ENCODE data around the gene DAD1.
A peak's percentile ranks its signal among the peaks of the same experiment; 100 is the strongest.
"Not testable (repeated sequence)": the region's sequence is repeated elsewhere in the genome, so short reads cannot be mapped to it uniquely, and the experiment has no call there.

The DAD1 gene

DNA sequence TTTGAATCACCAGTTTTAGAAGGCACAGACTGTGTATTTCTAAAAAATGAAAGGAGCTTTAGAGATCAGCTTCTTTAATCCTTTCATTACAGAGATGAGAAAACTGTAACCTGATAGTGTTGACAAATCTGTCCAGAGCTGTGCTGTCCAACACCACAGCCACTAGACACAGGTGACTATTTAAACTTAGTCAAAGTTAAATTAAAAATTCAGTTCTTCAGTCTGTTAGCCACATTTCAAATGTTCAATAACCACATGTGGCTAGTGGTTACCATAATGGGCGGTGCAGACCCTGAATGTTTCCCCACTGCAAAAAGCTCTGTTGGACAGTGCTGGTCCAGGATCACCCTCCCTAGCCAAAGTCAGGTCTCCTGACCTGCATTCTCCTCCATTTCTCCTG is 21.6 kb downstream of the DAD1 start:
- no peak for DNase-seq (ENCODE audit: low read depth, low spot score)

DNA sequence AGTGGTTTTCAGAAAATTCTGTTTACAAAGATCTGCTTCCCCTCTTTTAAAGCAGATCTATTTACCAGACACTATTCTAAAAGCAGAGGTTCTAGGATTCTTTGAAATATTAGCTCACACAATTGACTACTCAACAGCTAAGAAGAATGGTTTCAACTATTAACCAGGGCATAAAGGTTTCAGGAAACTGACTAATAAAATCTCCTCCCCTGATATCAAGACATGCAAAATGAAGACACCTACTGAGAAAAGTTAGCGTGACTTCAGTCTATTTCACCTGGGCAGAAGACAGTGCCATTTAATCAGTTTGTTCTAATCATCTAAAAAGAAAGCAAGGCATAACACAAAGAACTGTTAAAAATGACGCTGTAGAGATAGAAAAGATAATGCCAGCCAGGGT is 22.2 kb downstream of the DAD1 start:
- DNase-seq (ENCODE audit: low read depth, low spot score), result no peak

DNA sequence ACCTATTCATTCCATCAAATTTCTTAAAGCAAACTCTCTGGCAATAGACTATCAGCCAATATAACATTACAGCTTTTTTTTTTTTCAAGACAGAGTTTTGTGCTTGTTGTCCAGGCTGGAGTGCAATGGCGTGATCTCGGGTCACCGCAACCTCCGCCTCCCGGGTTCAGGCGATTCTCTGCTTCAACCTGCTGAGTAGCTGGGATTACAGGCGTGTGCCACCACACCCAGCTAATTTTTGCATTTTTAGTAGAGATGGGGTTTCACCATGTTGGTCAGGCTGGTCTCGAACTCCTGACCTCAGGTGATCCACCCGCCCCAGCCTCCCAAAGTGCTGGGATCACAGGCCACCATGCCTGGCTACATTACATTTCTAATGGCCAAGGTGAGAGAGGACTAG is 22.8 kb downstream of the DAD1 start:
- not testable (repeated sequence) for DNase-seq (ENCODE audit: low read depth, low spot score)

DNA sequence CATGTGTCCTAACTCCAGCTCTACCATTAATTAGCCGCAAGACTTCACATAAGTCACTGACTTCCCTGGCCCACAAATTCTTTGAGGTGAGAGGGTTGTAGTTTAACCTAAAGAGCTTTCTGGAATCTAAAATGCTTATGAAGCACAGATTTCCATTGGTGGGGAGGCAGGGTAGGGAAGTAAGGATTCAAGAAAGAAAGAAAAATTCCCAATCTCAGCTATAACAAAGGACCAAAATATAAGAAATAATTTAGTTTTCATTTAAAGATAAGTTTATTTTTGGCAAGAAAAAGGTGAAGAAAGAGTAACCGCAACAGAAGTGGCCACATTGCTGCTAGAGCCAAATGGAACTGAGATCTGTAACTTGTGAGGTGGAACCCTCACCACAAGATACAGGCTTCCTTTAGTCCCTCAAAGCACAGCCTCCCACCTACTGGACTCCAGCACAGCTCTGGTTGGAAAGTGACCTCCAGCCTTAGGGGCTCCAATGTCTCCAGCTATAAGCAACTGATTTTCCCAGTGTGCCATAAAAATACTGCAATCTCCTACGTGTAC is 23.6 kb downstream of the DAD1 start:
- no peak for DNase-seq (ENCODE audit: low read depth, low spot score)

DNA sequence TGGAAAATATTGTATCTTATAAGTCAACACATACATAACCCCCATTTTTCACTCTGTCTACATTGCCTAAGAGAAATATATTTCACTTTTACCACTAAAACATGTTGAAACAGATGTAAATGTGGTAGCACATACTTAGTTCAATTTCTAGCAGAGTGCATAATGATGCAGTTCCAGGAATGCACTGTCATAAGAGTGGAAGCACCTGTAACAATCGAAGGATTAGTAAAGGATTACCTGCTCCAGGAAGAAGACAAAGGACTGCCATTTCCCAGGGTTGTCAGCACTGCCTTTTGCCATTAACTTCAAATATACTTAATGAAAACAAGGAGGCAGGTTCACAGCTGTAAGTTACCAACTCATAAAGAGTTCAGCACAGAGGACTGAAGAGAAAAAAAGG is 24.6 kb downstream of the DAD1 start:
- DNase-seq (ENCODE audit: low read depth, low spot score), result no peak

DNA sequence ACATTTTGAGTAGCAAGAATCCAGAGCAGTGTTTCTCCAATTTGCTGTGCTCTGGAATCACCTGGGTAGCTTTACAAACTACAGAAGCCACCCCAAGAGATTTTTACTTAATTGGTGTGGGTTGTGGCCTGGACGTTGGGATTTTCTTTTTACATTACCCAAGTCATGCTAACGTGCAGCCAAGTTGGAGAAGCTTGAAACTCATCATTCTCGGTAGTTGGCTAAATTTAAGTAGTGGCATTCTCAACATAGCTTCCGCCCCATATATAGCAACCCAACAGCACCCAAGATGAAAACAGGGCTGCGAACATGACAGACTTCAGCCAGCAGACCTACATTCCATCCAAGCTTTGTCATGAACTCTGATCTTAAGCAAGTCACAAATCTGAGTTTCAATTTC is 25.0 kb downstream of the DAD1 start:
- DNase-seq (ENCODE audit: low read depth, low spot score), result no peak

DNA sequence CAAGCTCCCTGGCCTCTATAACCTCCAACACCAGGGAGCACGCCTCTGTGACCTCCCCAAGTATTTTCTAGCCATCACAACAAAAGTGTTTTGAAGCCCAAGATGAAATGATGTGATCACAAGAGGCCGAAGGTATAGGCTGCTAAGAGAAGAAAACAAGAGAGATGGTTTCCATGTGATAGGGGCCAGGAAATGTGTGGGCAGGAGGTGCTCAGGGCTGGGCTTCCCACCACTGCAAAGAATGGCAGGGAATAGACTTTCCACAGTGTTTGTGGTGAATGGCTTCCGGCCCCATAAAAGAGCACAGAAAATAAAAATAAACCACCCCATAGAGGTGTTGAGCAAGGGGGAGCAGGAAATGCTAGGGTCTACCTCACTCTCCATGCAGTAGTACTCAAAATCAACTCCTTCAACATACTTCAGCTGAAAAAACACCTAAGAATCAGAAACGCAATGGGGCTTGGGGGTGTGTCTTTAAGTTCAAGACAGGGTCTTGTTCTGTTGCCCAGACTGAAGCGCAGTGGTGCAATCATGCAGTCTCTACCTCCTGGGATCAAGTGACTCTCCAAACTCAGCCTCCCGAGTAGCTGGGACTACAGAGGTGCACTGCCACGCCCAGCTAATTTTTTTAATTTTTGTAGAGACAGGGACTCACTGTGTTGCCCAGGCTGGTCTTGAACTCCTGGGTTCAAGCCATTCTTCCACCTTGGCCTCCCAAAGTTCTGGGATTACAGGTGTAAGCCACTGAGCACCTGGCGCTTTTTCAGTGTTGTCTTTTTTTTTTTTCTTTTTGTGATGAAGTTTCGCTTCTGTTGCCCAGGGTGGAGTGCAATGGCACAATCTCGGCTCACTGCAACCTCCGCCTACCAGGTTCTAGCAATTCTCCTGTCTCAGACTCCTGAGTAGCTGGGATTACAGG is 27.1 kb downstream of the DAD1 start:
- DNase-seq (ENCODE audit: low read depth, low spot score), result no peak

DNA sequence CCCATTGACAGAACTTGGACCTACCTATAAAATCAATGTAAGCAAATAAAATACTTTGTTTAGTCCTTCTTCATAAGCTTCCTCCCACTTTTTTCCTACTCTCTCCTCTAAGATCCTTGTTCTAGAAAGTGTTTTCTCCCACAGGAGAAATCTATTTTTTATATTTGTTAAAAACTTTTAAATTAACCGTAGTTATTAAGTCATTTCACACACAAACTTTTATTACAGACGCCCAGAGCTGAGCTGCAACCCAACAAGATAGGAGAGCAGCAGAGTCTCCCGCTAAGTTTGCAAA is 27.7 kb downstream of the DAD1 start:
- no peak for DNase-seq (ENCODE audit: low read depth, low spot score)

DNA sequence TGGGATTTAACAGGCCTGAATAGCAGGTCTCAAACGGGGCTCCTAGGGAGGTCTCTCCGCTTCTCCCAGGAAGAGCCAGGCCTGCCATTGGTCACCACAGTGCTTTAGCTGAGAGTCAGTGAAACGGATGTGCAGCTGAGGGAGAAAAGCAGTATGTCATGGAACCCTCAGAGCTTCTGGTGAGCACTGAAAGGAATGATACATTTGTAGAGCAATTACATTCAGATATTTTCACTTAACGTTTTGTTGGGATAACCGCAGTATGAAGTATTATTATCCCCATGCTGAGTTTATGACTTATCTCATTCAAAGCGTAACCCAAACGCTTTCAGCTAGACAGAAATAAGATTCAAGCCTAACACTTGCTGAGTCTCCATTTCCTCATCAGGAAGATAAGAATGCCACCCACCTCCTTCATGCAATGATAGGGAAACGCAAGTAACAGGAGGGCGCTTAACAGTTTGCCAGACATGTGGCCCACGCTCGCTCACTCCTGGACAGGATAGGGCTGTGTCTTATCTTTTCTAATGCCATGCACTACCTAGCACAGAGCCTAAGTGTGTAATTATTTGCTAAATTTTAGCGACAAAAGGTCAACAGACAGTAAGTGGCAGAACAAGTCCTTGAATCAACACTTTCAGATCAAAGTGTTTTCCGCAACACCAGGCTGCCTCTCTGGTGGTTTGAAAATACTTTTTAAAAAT is 28.2 kb downstream of the DAD1 start:
- DNase-seq (ENCODE audit: low read depth, low spot score), result no peak

DNA sequence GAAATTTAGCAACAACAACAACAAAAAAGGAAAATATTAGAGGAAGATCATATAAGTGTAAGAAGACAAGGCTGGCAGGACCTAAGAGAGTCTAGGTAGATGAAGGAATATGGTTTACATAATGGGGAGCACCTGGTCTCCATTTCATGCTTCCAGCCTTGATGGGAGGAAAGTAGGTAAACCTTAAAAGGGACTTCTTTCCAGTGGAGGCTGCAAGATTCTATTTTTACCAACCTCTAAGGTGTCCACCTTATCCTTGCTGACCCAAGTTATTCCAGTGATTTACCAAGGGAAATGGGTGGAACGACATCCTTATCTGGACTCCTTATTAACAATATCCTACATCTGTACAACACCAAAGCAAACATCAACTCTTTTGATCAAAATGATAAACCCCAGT is 30.0 kb downstream of the DAD1 start:
- no peak for DNase-seq (ENCODE audit: low read depth, low spot score)

DNA sequence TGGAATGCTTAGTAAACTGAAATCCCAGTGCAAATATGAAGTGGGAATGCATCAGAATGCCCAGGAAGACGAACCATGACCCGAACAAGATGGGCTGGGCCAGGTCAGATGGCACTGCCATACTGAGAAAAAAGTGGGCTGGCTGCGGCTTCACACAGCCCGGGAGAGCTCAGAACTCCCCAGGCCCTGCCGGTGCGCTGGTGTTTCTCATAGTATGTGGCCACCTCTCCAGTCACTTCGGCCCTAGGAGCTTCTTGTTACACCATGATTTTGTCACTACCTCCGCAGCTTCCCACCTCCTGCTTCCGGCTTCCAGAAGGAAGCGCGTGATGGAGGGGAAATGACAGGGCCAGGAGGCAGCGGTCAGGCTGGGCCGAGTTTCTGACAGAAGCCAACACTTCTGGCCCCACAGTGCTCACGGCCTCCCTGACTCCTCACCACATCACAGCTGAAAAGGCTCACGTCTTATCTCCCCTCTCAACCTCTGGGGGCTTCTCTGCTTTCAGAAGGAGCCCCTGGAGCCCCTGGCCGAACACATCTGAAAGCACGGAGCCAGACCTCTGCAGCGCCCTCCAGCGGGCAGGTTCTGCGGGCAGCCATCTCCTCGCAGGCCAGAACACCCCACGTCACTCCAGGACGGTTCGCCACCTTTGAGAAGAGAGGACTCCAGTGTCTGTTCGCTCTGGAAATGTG is 30.7 kb downstream of the DAD1 start:
- no peak for DNase-seq (ENCODE audit: low read depth, low spot score)

DNA sequence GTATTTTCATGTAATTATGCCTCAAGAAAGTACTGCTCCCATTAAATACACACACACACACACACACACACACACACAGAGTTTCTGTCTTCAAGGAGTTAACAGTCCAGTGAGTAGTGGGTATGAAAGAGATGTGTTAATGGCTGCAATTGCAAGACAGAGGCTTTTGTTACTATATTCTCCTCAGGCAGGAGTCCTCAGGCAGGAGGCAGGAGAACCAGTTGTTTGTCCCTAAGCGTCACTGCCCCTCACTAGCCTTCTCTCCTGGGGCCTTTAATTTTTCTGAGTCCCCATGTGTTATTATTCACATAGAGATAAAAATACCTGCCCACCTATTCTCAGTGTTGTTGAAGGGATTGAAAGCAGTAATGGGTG is 31.2 kb downstream of the DAD1 start:
- DNase-seq (ENCODE audit: low read depth, low spot score), result no peak

DNA sequence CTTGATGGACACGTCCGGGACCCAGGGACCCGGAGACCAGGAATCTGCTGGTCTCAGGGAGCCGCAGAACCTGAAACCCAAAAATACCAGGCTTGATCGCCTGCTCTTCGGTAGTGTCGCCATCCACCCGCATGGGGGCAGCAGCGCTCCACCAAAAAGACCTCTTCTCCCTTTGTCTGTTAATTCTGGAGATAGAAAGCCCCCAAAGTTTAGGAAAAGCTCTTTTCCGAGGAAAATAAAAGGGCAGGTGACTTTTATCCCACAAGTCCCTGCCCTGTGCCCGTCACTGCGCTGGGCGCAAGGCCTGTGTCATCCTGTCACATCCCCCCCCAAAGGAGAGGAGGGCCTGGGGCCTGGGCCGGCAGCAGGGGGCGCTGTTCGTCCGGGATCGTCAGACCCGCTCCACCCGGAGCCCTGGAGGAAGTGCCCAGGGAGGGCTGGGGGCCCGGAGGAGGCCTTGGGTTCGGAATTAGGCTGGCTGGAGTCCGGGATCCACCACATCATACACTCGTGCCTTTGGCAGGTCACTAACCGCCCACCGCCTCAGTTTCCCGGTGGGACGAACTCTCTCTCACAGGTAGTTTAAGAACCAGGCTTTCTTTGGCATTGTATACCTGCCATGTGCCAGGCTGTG is 31.9 kb downstream of the DAD1 start:
- peak; percentile 51 for DNase-seq (ENCODE audit: low read depth, low spot score)

DNA sequence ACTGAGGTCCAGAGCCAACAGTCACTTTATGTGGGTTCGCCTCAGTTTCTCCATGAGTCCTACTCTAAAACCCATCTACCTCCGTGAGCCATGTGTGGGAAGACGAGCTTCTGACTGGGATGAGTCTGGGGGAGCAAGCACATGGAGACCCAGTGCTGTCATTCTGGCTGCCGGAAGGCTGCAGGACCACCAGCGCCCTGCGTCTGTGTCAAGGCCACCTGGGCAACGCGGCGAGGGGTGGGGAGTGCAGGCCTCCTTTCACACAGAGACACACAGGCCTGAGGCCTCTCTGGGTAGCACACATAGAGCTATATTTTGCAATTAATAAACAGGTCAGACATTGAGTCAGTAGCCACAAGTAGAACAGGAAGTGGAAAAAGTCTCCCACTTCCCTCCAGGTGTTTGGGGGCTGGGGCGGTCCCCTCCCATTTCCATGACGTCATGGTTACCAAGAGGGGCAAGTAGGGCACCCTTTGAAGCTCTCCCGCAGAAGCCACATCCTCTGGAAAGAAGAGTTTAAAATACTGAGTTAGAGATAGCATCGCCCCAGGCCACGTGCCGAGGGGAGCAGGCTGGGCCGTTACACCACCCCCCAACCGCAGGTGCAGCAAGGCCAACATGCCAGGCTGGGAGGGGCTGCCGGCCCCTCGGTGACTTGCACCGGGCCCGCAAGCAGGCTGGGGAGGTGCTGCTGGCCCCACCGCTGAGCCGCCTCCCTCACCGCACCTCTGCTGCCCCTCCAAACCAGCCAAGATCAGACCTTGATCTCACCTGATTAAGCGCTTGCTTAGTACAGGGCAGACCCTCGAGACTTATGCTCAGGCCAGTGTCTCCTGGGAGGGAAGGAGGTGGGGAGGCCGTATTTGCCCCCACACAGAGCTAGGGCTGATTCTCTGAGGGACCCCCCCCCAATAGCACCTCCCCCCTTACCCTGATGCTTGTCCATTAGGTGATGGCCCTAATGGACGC is 32.7 kb downstream of the DAD1 start:
- no peak for DNase-seq (ENCODE audit: low read depth, low spot score)

DNA sequence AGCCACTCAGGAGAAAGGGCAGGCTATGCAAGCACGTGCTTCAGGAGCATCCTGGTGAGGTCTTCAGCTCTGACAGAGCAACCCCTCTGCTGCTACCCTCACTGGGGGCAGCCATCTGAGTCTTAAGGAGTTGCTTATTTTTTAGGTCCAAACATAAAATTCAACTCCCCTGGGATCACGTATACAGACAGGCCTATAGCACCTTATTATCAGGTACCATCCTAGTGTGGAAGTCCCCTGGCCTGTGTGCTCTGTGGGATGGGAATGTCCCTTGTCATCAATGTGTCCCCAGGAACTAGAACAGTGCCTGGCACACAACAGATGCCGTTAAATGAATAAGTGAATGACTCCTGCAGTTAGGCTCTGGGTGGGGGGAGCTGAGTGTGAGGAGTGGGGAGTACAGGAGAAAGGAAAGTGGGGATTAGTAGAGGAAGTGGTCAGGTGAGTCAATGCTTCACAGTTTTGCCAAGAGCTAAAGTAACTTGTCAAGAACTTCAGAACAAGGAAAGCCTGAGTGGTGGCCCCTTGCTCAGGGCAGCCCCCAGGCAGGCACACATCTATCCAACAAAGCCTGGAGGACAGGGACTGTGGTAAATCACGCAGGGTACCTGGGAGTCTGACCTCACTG is 33.5 kb downstream of the DAD1 start:
- no peak for DNase-seq (ENCODE audit: low read depth, low spot score)

DNA sequence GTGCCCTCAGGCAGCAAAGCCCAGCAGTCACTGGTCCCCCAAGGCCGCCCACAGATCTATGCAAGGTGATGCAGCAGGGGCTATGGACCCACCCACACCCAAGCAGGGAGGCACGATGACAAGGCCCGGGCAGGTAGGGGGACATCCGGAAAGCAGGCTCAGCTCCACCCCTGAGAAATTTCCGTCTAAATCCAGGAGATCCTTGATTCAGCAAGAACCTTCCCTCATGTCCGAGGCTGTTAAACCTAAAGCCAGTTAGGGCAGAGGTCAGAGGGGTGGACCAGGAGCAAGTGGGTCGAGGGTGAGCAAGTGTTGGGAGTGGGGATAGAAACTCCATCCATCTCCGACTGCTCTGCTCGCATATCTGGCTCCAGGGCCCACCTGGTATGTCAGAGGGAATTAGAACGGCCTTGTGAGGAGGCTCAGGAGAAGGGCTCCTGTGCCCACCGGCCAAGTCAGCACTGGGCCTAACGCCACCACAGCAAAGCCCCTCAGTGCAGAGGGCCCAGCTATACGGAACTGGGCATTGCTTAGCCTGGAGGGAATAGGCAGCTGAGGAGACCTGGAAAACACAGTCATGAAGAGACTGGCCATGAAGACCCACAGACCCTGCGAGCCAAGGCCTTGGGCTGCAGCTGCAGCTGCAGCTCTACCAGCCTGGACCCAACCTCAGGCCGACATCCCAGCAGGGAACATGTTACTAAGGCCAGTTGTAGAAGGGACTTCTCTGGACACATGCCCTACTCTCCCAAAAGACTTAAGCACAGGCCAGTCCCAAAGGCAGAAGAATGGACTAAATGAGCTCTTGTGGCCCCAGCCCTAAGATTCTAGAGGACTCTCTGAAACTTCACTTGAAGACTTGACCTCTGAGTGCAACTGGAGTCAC is 34.3 kb downstream of the DAD1 start:
- DNase-seq (ENCODE audit: low read depth, low spot score), result no peak

DNA sequence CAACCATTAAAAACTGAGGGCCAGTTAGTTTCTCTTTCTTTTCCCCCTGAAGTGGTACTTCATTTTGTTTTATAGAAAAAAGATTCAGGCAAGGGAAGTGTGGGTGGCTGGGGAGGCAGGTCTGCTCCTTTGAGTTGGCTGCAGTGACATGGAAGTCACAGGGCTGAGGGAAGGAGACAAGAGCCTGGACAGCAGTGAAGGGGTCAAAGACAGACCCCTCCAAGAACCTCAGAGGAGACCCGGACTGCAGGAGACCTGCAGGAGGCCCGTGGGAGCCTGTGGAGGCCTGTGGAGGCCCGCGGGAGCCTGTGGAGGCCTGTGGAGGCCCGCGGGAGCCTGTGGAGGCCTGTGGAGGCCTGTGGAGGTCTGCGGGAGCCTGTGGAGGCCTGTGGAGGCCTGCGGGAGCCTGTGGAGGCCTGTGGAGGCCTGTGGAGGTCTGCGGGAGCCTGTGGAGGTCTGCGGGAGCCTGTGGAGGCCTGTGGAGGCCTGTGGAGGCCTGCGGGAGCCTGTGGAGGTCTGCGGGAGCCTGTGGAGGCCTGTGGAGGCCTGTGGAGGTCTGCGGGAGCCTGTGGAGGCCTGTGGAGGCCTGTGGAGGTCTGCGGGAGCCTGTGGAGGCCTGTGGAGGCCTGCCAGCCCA is 35.0 kb downstream of the DAD1 start:
- DNase-seq (ENCODE audit: low read depth, low spot score), result not testable (repeated sequence)

DNA sequence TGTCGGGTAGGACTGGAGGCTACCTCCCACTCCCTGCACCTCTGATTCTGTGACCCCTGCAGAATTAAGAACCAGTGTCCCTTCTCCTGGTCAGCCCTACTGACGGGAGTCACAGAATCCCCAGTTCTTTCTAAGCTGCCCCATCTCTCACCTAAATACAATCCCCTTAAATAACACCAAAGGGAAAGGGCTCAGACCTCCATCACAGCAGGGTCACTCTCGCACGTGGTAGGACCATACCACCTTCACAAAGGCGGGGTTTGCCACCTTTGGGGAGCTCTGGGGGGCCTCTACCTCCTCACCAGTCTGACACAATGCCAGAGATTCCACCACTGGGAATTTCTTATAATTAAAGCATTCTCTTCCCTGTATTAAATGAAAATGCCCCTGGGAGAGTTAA is 35.6 kb downstream of the DAD1 start:
- no peak for DNase-seq (ENCODE audit: low read depth, low spot score)

DNA sequence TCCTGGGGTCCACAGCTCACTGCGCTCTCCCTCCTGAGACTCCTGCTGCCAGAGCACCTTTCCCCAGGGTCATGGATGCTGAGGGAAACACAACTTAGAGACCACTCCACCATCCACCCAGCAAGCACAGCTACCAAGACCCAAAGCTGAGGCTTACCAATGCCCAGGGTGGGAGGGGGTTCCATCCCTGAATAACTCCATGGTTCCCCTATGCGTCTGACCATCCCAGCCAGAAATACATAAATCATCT is 36.3 kb downstream of the DAD1 start:
- DNase-seq (ENCODE audit: low read depth, low spot score), result no peak
